Heart left ventricle (tissue), 13 donors: ENCODE results near the gene DBH.
"Not testable (repeated sequence)": the region's sequence is repeated elsewhere in the genome, so short reads cannot be mapped to it uniquely, and the experiment has no call there.

ENCODE experiments used
- POLR2A ChIP-seq, 2 donors: fragments of 450-650 bp; IDR thresholded peaks; one replicate each; pipeline ENCODE4 v1.6.1; 2017; ENCODE audit warnings: antibody characterized with exemption in 2 of 2, mild to moderate bottlenecking in 2 of 2, moderate library complexity in 2 of 2
- TF ChIP-seq, protein P1 (sequence below), 12 donors: fragments of 200-600 bp; sonication (generic) in 4 of 12; IDR thresholded peaks; one replicate each; pipeline versions ENCODE4 v1.5.0 to v1.8.0; 2018 to 2022; ENCODE audit warnings: antibody characterized with exemption in 12 of 12, mild to moderate bottlenecking in 5 of 12
- donor health status: ischemic (EF 13 %, LVEDD 7.1; RV severe dilation, severe dysfunction).
- donor health status: DM: no; HTN: yes; CAD: no.
- donor health status: DM: no; HTN: no; CAD: no.
- donor health status: ischemic (EF 25% LVEDD 6.9; RV normal size, moderate dysfunction).
- donor health status: ischemic (EF 25% LVEDD 5.7; RV mildly dilated, moderate dysfunction).
- donor health status: ischemic (EF 35%, LVEDD 5.7; RV mildly dilated, moderate dysfunction).
- donor health status: nonischemic (EF 11% LVEDD 7.7; RV severe dilation, severe dysfunction).
- donor health status: DM: yes; HTN: yes; CAD: no.
- donor health status: PGD.
- donor health status: ischemic (EF 29% LVEDD 5.4; RV normal size, mild dysfunction).
- donor health status: nonischemic (EF 23%, LVEDD 6.1; RV moderate dilation, normal function).

DNA sequence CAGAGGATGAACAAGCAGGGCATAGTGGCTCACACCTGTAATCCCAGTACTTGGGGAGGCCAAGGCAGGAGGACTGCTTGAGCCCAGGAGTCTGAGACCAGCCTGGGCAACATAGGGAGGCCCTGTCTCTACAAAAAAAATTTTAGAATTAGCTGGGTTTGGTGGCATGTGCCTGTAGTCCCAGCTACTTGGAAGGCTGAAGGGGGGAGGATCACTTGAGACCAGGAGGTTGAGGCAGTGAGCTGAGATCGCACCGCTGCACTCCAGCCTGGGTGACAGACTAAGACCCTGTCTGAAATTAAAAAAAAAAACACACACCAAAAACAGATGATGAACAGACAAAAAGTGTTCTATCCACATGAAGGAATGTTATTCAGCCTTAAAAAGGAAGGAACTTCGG is 39.6 kb downstream of the DBH start:
- TF ChIP-seq, protein P1, sequence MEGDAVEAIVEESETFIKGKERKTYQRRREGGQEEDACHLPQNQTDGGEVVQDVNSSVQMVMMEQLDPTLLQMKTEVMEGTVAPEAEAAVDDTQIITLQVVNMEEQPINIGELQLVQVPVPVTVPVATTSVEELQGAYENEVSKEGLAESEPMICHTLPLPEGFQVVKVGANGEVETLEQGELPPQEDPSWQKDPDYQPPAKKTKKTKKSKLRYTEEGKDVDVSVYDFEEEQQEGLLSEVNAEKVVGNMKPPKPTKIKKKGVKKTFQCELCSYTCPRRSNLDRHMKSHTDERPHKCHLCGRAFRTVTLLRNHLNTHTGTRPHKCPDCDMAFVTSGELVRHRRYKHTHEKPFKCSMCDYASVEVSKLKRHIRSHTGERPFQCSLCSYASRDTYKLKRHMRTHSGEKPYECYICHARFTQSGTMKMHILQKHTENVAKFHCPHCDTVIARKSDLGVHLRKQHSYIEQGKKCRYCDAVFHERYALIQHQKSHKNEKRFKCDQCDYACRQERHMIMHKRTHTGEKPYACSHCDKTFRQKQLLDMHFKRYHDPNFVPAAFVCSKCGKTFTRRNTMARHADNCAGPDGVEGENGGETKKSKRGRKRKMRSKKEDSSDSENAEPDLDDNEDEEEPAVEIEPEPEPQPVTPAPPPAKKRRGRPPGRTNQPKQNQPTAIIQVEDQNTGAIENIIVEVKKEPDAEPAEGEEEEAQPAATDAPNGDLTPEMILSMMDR (IDR thresholded peaks at IDR 0.05), result not testable (repeated sequence)
- TF ChIP-seq POLR2A (IDR thresholded peaks at IDR 0.05), result not testable (repeated sequence)
